ENCODE results near the gene PRODH. TPM values are rescaled to one million over a fixed set of nuclear protein-coding genes. Genes with fewer than 3 reads are reported as not detected.
"Not testable (repeated sequence)": the region's sequence is repeated elsewhere in the genome, so short reads cannot be mapped to it uniquely, and the experiment has no call there.

The PRODH gene
- total and polyA plus RNA-seq, 2 donors (not counting 3 experiments of a cell fraction or from before 2014, with no cell fraction given), result not detected

DNA sequence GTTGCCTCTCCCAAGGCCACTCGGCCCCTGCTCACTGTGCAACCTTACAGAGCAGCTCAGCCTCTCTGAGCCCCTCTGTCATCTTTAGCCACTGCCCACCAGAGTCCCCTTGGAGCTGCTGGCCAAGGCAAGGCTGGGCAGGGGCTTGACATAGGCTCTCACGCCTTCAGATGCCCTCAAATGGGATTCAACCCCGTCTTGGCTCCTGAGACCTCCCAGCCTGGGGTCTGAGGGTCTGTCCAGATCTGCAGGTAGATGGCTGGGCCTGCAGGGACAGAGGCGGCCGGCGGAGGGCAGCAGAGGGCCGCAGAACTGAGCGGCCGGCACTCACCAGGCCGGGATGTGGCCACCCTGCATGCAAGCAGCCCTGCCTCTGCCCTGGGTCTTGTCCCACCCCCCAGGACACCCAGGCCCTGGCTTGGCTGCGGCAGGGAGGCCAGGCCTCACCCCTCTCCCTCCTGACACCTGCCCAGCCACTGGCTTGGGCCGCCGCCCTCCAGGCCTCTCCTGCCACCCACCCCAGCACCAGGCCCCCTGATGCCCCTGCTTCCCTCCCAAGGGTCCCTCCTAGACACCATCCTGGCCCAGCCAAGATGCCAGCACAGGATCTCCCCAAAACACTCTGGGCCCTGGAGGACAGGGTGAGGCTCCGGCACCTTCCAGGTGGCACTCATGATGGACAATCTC, 18.4 kb upstream of the PRODH start:
- POLR2A ChIA-PET; H4K20me1 ChIP-seq (replicated peaks; ENCODE audit: control insufficient read depth, extremely low read depth, insufficient read depth, low read length); H3K27me3 ChIP-seq (ENCODE audit: control insufficient read depth in 2 of 2, insufficient read depth in 2 of 2, low read length in 2 of 2); H3K9ac ChIP-seq (replicated peaks; ENCODE audit: extremely low read depth, insufficient read depth, low read length); H3K36me3 ChIP-seq (ENCODE audit: control insufficient read depth in 2 of 2, extremely low read depth in 1 of 2, insufficient read depth in 2 of 2, low read length in 2 of 2); H3K4me3 ChIP-seq (replicated peaks in 1 of 3; ENCODE audit: insufficient read depth in 1 of 3, low read depth in 1 of 3, low read length in 3 of 3); H3K9me1 ChIP-seq (replicated peaks; ENCODE audit: control insufficient read depth, extremely low read depth, insufficient read depth, low read length); H3K27ac ChIP-seq (ENCODE audit: insufficient read depth, low read depth, low read length); BruUV-seq (replicated peaks); H3K9me3 ChIP-seq (replicated peaks; ENCODE audit: control insufficient read depth, insufficient read depth, low read length); H3K4me2 ChIP-seq (ENCODE audit: insufficient read depth, low read length); H3K4me1 ChIP-seq (ENCODE audit: control insufficient read depth, extremely low read depth, insufficient read depth, low read length); dilution Hi-C loops (cut with MboI; ENCODE audit: extremely low pct_ligation_motif_present, low sequenced_read_pairs); H3K79me2 ChIP-seq (ENCODE audit: control insufficient read depth, insufficient read depth, low read length); H2AFZ ChIP-seq (ENCODE audit: low read depth, low read length); intact Hi-C loops (cut with micrococcal nuclease): not testable (repeated sequence)
- FAIRE-seq (peak; percentile 85), DNase-seq (ENCODE audit: low read depth, low spot score) (peak; percentile 46)
- CTCF ChIA-PET, result interaction anchor here (0.7 kb wide), 2 partner anchors 131 to 190 kb away, joined by 3 to 4 read pairs; partner anchors contain the start of gene ESS2
- TF ChIP-seq, protein P1, sequence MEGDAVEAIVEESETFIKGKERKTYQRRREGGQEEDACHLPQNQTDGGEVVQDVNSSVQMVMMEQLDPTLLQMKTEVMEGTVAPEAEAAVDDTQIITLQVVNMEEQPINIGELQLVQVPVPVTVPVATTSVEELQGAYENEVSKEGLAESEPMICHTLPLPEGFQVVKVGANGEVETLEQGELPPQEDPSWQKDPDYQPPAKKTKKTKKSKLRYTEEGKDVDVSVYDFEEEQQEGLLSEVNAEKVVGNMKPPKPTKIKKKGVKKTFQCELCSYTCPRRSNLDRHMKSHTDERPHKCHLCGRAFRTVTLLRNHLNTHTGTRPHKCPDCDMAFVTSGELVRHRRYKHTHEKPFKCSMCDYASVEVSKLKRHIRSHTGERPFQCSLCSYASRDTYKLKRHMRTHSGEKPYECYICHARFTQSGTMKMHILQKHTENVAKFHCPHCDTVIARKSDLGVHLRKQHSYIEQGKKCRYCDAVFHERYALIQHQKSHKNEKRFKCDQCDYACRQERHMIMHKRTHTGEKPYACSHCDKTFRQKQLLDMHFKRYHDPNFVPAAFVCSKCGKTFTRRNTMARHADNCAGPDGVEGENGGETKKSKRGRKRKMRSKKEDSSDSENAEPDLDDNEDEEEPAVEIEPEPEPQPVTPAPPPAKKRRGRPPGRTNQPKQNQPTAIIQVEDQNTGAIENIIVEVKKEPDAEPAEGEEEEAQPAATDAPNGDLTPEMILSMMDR (IDR thresholded peaks at IDR 0.05; ENCODE audit: extremely low read depth in 1 of 2, insufficient read depth in 1 of 2, low read depth in 1 of 2, low read length in 2 of 2), result peak; percentile 67 to 88

DNA sequence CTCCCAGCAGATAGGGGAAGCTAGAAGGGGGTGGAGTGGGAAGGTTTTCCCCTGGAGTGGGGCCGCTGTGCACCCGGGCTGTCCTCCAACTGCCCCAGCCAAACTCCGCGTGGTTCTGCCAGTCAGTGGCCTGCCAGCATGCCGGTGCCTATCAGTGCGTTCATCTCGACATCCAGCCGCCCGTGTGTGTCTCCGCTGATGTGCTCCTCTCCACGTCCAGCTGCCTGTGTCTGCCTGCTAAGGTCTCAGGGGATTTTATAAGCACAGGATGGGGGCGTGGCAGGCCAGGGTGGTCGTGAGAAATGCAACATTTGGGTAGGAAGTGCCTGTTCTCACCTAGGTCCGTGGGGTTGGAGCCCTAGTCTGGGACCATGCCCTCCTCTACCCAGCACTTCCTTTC, 17.0 kb upstream of the PRODH start:
- H3K9ac ChIP-seq (replicated peaks; ENCODE audit: extremely low read depth, insufficient read depth, low read length); H3K27ac ChIP-seq (ENCODE audit: insufficient read depth, low read depth, low read length); FAIRE-seq; intact Hi-C loops (cut with micrococcal nuclease); H3K4me1 ChIP-seq (ENCODE audit: control insufficient read depth, extremely low read depth, insufficient read depth, low read length); BruUV-seq (replicated peaks); H3K79me2 ChIP-seq (ENCODE audit: control insufficient read depth, insufficient read depth, low read length); H3K27me3 ChIP-seq (ENCODE audit: control insufficient read depth in 2 of 2, insufficient read depth in 2 of 2, low read length in 2 of 2); H3K9me3 ChIP-seq (replicated peaks; ENCODE audit: control insufficient read depth, insufficient read depth, low read length); POLR2A ChIA-PET; dilution Hi-C loops (cut with MboI; ENCODE audit: extremely low pct_ligation_motif_present, low sequenced_read_pairs); CTCF ChIA-PET; H3K4me3 ChIP-seq (replicated peaks in 1 of 3; ENCODE audit: insufficient read depth in 1 of 3, low read depth in 1 of 3, low read length in 3 of 3); DNase-seq (ENCODE audit: low read depth, low spot score); H4K20me1 ChIP-seq (replicated peaks; ENCODE audit: control insufficient read depth, extremely low read depth, insufficient read depth, low read length); H3K9me1 ChIP-seq (replicated peaks; ENCODE audit: control insufficient read depth, extremely low read depth, insufficient read depth, low read length); H3K4me2 ChIP-seq (ENCODE audit: insufficient read depth, low read length); H3K36me3 ChIP-seq (ENCODE audit: control insufficient read depth in 2 of 2, extremely low read depth in 1 of 2, insufficient read depth in 2 of 2, low read length in 2 of 2); H2AFZ ChIP-seq (ENCODE audit: low read depth, low read length): not testable (repeated sequence)

Measured in endothelial cell of umbilical vein (primary cell).